Left lung (tissue), 10 donors: ENCODE data around the gene AGFG1. TPM values are rescaled to one million over a fixed set of nuclear protein-coding genes. Genes with fewer than 3 reads are reported as not detected.
A peak's percentile ranks its signal among the peaks of the same experiment; 100 is the strongest.

Experiments used
- ATAC-seq: fragments of 200-7000 bp; cut with Tn5 transposase; one replicate; pipeline ENCODE4 v1.9.1; 2020; ENCODE audit warnings: moderate library complexity
- DNase-seq, 4 donors: peaks; one replicate each; pipeline ENCODE4 v3.0.0-alpha.2; 2013 to 2020
- H3K27ac ChIP-seq, 2 donors: fragments of 200-600 bp; sonication (generic) in 1 of 2; one replicate each; pipeline versions ENCODE4 v1.5.0 to v1.8.0; 2020 to 2021
- H3K27me3 ChIP-seq, 2 donors: fragments of 200-600 bp; sonication (generic) in 1 of 2; one replicate each; pipeline versions ENCODE4 v1.5.0 to v1.8.0; 2020 to 2021
- H3K36me3 ChIP-seq, 2 donors: fragments of 200-600 bp; sonication (generic) in 1 of 2; one replicate each; pipeline versions ENCODE4 v1.5.0 to v1.8.0; 2020 to 2021
- H3K4me1 ChIP-seq, 2 donors: fragments of 200-600 bp; one replicate each; pipeline ENCODE4 v1.8.0; 2021
- H3K4me3 ChIP-seq, 2 donors: fragments of 200-600 bp; sonication (generic) in 1 of 2; one replicate each; pipeline versions ENCODE4 v1.5.0 to v1.8.0; 2020 to 2021; ENCODE audit warnings: mild to moderate bottlenecking in 1 of 2
- H3K9me3 ChIP-seq, 2 donors: fragments of 200-600 bp; sonication (generic) in 1 of 2; one replicate each; pipeline versions ENCODE4 v1.5.0 to v1.8.0; 2020 to 2021
- CTCF ChIP-seq, 2 donors: fragments of 200-600 bp; sonication (generic) in 1 of 2; IDR thresholded peaks; one replicate each; pipeline versions ENCODE4 v1.5.0 to v1.8.0; 2021; ENCODE audit warnings: antibody characterized with exemption in 2 of 2
- intact Hi-C, 2 donors: fragments of 100-400 bp; cut with DNase I; formaldehyde crosslinking; loops; one replicate each; pipeline versions ENCODE4 v1.11.2 to v1.14.2; 2022
- polyA plus RNA-seq, 6 donors: library from polyadenylated mRNA; unstranded; fragments of 120-200 nt; gene quantifications; one replicate each; pipeline ENCODE4 v1.2.1, GENCODE V29; 2013; ENCODE audit not compliant: insufficient read length in 6 of 6
- total RNA-seq, 2 donors: library from RNA; stranded (reverse); fragmentation: NEBNext Ultra II Directional; extraction: Animal tissue kit (Norgen Biotek cat#: 25700); gene quantifications; one replicate each; pipeline ENCODE4 v1.2.1, GENCODE V29; 2021
- donor health status: DM: no; HTN: yes; CAD: no.
- donor health status: DM: no; HTN: no; CAD: no.

AGFG1 gene
- total and polyA plus RNA-seq, 8 donors = 57.2 to 118 (median 64.2) TPM

GRCh38 chr2:227456772-227457171 is 15.2 kb upstream of the AGFG1 start:
- Histone ChIP-seq H3K27ac (no peak overlapping the region), H3K9me3 (no peaks in the 10 kb centered on the region), H3K4me1 (peaks cover 0 to 37% of the 10 kb centered on the region in 2 donors), H3K27me3 (no peaks in the 10 kb centered on the region), H3K4me3 (no peak overlapping the region), H3K36me3 (no peaks in the 10 kb centered on the region)
- no peak for TF ChIP-seq CTCF (IDR thresholded peaks at IDR 0.05)
- peak; percentile 25 for ATAC-seq
- intact Hi-C loops = no loop called here
- DNase-seq = no peak

- H3K27ac ChIP-seq = no peak overlapping the region
- H3K9me3 ChIP-seq = no peaks in the 10 kb centered on the region
- peaks cover 0 to 20% of the 10 kb centered on the region in 2 donors for H3K4me1 ChIP-seq
- no peak overlapping the region for H3K4me3 ChIP-seq
- peak; percentile 19 for ATAC-seq
- no peaks in the 10 kb centered on the region for H3K36me3 ChIP-seq
- no peak for TF ChIP-seq CTCF (IDR thresholded peaks at IDR 0.05)
- intact Hi-C loops = no loop called here
- no peak for DNase-seq
- H3K27me3 ChIP-seq = no peaks in the 10 kb centered on the region
These were observed 11.9 kb upstream of the AGFG1 start for GRCh38 chr2:227460070-227460485.

- Histone ChIP-seq H3K4me1 (peaks cover 0 to 20% of the 10 kb centered on the region in 2 donors), H3K27ac (no peak overlapping the region), H3K9me3 (no peaks in the 10 kb centered on the region), H3K27me3 (no peaks in the 10 kb centered on the region), H3K4me3 (no peak overlapping the region), H3K36me3 (no peaks in the 10 kb centered on the region)
- no peak for ATAC-seq
- TF ChIP-seq CTCF (IDR thresholded peaks at IDR 0.05) = no peak
- DNase-seq = no peak
- intact Hi-C loops = no loop called here
These were observed 11.1 kb upstream of the AGFG1 start for GRCh38 chr2:227460833-227461232.

- no peaks in the 10 kb centered on the region for H3K36me3 ChIP-seq
- no peak overlapping the region for H3K4me3 ChIP-seq
- H3K9me3 ChIP-seq = no peaks in the 10 kb centered on the region
- no peak for TF ChIP-seq CTCF (IDR thresholded peaks at IDR 0.05)
- intact Hi-C loops = no loop called here
- no peak for ATAC-seq
- H3K27ac ChIP-seq = no peak overlapping the region
- no peak for DNase-seq
- no peaks in the 10 kb centered on the region for H3K27me3 ChIP-seq
- peaks cover 0 to 29% of the 10 kb centered on the region in 2 donors for H3K4me1 ChIP-seq
These were observed 10.0 kb upstream of the AGFG1 start for GRCh38 chr2:227461811-227462461.

- Histone ChIP-seq H3K27me3 (no peaks in the 10 kb centered on the region), H3K4me1 (peaks cover 0 to 33% of the 10 kb centered on the region in 2 donors), H3K36me3 (no peaks in the 10 kb centered on the region), H3K4me3 (no peak overlapping the region), H3K27ac (no peak overlapping the region), H3K9me3 (no peaks in the 10 kb centered on the region)
- no peak for TF ChIP-seq CTCF (IDR thresholded peaks at IDR 0.05)
- ATAC-seq = no peak
- DNase-seq = no peak
- intact Hi-C loops = no loop called here
These were observed 9.4 kb upstream of the AGFG1 start for GRCh38 chr2:227462462-227462951.
